SK-N-MC (cell line): ENCODE measurements around the gene ZSCAN12.
"Not testable (repeated sequence)": the region's sequence is repeated elsewhere in the genome, so short reads cannot be mapped to it uniquely, and the experiment has no call there.

Source experiments
- DNase-seq: peaks from one replicate; pipeline ENCODE4 v3.0.0-alpha.2; 2011; ENCODE audit warnings: low read depth, low spot score
- H3K27ac ChIP-seq: fragments of 200-600 bp; sonication (generic); 2 replicates; pipeline ENCODE4 v1.5.1; 2016; ENCODE audit warnings: mixed run types
- H3K36me3 ChIP-seq: fragments of 200-600 bp; sonication (generic); 2 replicates; pipeline ENCODE4 v1.6.1; 2017; ENCODE audit warnings: antibody characterized with exemption, low read length, mixed read lengths; ENCODE audit not compliant: insufficient read depth
- H3K4me3 ChIP-seq: fragments of 200-600 bp; sonication (generic); 2 replicates; pipeline ENCODE4 v1.5.1; 2016
- H3K9ac ChIP-seq: fragments of 200-600 bp; sonication (generic); 2 replicates; pipeline ENCODE4 v1.8.0; 2017; ENCODE audit warnings: mixed run types, mixed read lengths; ENCODE audit not compliant: insufficient read length
- H3K9me3 ChIP-seq: fragments of 200-600 bp; sonication (generic); 2 replicates; pipeline ENCODE4 v1.6.1; 2017; ENCODE audit warnings: low read depth, mild to moderate bottlenecking, antibody characterized with exemption, low read length, moderate library complexity, mixed read lengths
- EZH2 ChIP-seq: fragments of 200-600 bp; sonication (generic); IDR thresholded peaks from one replicate; pipeline ENCODE4 v1.6.1; 2017; ENCODE audit warnings: antibody characterized with exemption
- FOXP2 ChIP-seq: optimal IDR thresholded peaks from 2 replicates; pipeline ENCODE3; 2011; ENCODE audit warnings: mild to moderate bottlenecking, moderate library complexity; ENCODE audit not compliant: insufficient read depth; ENCODE audit errors: extremely low read length, control extremely low read depth
- POLR2AphosphoS5 ChIP-seq: IDR thresholded peaks from 2 replicates; pipeline ENCODE4 v1.6.1; 2012; ENCODE audit warnings: mild to moderate bottlenecking, low read depth, low read length, borderline replicate concordance

ZSCAN12 gene

DNA sequence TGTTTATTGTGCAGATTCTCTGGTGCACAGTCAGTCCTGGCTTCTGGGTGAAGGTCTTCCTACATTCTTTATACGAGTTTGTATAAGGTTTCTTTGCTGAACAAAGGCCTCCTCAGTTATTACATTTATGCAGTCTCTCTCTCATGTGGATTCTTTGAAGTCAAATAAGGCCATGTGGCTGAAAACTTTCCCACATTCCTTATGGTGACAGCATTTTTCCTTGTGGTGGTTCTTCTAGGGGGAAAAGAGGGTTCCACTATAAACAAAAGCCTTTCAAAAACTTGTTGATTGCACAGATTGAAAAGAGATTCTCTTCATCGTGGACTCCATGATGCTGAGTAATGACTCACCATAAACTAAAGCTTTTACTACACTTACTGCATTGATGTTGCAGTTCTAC, 19.2 kb downstream of the ZSCAN12 start:
- TF ChIP-seq EZH2 (no peak), POLR2AphosphoS5 (no peak), FOXP2 (no peak)
- DNase-seq = no peak
- Histone ChIP-seq H3K27ac (no peak overlapping the region), H3K9ac (no peak overlapping the region), H3K9me3 (no peaks in the 10 kb centered on the region), H3K36me3 (no peaks in the 10 kb centered on the region), H3K4me3 (no peak overlapping the region)

DNA sequence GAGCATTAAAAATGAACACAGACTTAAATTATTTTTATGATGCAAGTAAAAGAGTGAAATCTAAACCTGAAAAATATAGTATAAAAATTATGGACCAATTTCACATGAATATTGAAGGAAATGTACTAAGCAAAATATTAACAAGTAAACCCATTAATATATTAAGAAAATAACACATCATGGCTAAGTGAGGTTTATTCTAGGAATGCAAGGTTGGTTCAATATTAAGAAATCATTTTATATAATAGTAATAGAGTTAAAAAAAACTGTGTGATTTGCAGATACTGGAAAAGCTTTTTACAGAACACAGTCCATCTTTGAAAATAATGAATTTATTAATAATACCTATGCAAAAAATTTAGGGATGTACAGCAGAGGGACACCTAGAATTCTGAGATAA, 20.9 kb downstream of the ZSCAN12 start:
- Histone ChIP-seq H3K9ac (no peak overlapping the region), H3K4me3 (no peak overlapping the region), H3K27ac (no peak overlapping the region), H3K36me3 (no peaks in the 10 kb centered on the region), H3K9me3 (no peaks in the 10 kb centered on the region)
- no peak for DNase-seq
- TF ChIP-seq POLR2AphosphoS5 = no peak
- no peak for TF ChIP-seq EZH2
- TF ChIP-seq FOXP2 = no peak

DNA sequence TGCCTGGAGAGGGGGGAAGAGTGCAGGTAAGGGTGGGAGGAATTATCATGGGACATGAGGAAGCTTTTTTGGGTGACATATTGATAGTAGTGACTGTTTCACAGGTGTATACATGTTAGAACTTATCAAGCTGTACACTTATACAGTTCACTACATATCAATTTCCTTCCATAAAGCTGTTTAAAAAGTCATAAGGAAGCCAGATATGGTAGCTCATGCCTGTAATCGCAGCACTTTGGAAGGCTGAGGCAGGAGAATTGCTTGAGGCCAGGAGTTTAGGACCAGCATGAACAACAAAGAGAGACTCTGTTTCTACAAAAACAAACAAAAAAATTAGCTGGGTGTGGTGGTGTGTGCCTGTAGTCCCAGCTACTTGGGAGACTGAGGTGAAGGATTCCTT, 21.7 kb downstream of the ZSCAN12 start:
- Histone ChIP-seq H3K9ac (no peak overlapping the region), H3K4me3 (no peak overlapping the region), H3K36me3 (no peaks in the 10 kb centered on the region), H3K9me3 (no peaks in the 10 kb centered on the region), H3K27ac (no peak overlapping the region)
- no peak for DNase-seq
- TF ChIP-seq EZH2 (no peak), FOXP2 (no peak), POLR2AphosphoS5 (no peak)

GRCh38 chr6:28373925-28374324, 25.6 kb downstream of the ZSCAN12 start:
- Histone ChIP-seq H3K36me3 (no peaks in the 10 kb centered on the region), H3K4me3 (no peak overlapping the region), H3K27ac (no peak overlapping the region), H3K9ac (no peak overlapping the region), H3K9me3 (no peaks in the 10 kb centered on the region)
- no peak for TF ChIP-seq POLR2AphosphoS5
- TF ChIP-seq EZH2 = no peak
- no peak for TF ChIP-seq FOXP2
- no peak for DNase-seq

GRCh38 chr6:28371706-28372451, 27.7 kb downstream of the ZSCAN12 start:
- Histone ChIP-seq H3K9ac (no peak overlapping the region), H3K27ac (no peak overlapping the region), H3K4me3 (no peak overlapping the region), H3K36me3 (no peaks in the 10 kb centered on the region), H3K9me3 (no peaks in the 10 kb centered on the region)
- DNase-seq = no peak
- TF ChIP-seq POLR2AphosphoS5 (no peak), EZH2 (no peak), FOXP2 (no peak)

DNA sequence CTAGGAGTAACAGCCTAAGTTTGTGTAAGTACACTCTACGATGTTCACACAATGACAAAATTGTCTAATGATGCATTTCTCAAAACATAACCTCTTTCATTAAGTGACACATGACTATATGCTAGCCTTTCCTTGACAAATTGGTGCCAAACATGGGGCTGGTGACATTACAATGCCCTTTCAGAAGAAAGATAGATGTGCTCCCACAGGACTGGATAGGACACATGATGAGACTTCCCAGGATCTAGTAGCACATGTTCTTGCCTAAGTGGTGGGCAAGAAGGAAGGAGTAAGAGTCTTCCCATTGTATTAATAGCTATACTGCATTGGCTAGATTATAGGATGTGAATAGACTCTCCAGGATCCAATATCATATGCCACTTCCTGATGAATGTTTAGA, 28.3 kb downstream of the ZSCAN12 start:
- H3K4me3 ChIP-seq = no peak overlapping the region
- H3K27ac ChIP-seq = no peak overlapping the region
- no peak overlapping the region for H3K9ac ChIP-seq
- no peaks in the 10 kb centered on the region for H3K9me3 ChIP-seq
- no peak for DNase-seq
- TF ChIP-seq POLR2AphosphoS5 (no peak), EZH2 (no peak), FOXP2 (no peak)
- no peaks in the 10 kb centered on the region; the same call in 1 of the 2 replicates for H3K36me3 ChIP-seq

DNA sequence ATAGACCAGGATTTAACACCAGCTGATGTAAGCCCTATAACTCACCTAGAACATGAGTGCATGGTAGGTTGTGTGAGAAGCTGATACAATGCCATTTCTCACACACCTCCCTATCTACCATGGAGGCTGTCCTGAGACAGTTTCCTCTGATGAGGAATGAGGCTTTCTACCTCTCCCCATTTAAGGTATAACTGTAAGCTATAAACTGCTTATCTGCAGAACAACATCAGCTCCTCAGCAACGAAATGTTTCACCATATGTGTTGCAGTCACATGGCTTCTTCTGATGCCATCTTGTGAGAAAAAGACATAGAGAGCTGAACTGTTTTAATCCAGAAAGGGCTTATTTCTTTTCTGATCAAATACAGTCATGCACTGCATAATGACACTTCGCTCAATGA, 29.1 kb downstream of the ZSCAN12 start:
- DNase-seq = no peak
- Histone ChIP-seq H3K36me3 (peaks cover 4% of the 10 kb centered on the region), H3K9ac (no peak overlapping the region), H3K27ac (no peak overlapping the region), H3K4me3 (no peak overlapping the region), H3K9me3 (no peaks in the 10 kb centered on the region)
- no peak for TF ChIP-seq FOXP2
- no peak for TF ChIP-seq POLR2AphosphoS5
- no peak for TF ChIP-seq EZH2

DNA sequence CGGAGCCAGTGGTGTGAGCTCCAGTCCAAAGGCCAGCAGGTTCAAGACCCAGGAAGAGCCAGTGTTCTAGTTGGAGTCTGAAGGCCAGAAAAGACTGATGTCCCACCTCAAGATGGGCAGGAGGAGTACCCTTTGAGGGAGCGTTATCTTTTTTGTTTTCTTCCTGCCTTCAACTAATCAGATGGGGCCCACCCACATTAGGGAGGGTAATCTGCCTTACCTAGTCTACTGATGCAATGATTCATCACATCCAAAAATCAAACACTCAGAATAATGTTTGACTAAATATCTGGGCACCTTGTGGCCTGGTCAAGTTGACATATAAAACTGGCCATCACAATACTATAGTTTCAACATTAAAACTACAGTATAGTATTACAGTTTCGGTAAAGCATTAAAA, 30.1 kb downstream of the ZSCAN12 start:
- DNase-seq = no peak
- Histone ChIP-seq H3K9ac (no peak overlapping the region), H3K36me3 (peaks cover 10% of the 10 kb centered on the region), H3K27ac (no peak overlapping the region), H3K9me3 (no peaks in the 10 kb centered on the region), H3K4me3 (no peak overlapping the region)
- no peak for TF ChIP-seq POLR2AphosphoS5
- TF ChIP-seq EZH2 = no peak
- no peak for TF ChIP-seq FOXP2

DNA sequence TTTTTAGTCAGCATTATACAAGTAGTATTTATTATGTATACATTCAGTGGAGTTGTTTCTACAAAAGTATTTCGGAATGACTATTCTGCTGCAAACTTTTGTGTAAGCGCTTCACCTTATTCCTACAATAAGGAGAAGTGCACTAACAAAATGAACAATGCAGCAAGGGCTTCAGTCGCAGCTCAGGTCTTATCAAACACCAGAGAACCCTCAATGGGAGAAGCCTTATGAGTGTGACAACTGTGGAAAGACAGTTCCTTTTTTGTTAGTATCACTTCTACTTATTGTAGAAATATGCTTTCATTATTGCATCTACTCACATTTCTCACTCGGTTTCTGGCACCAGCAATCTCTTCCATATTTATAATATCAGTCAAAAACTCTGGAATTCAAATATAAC, 31.0 kb downstream of the ZSCAN12 start:
- no peak overlapping the region for H3K9ac ChIP-seq
- peaks cover 17% of the 10 kb centered on the region for H3K36me3 ChIP-seq
- DNase-seq = no peak
- H3K4me3 ChIP-seq = no peak overlapping the region
- no peak overlapping the region for H3K27ac ChIP-seq
- H3K9me3 ChIP-seq = no peaks in the 10 kb centered on the region
- no peak for TF ChIP-seq FOXP2
- TF ChIP-seq EZH2 = no peak
- no peak for TF ChIP-seq POLR2AphosphoS5

DNA sequence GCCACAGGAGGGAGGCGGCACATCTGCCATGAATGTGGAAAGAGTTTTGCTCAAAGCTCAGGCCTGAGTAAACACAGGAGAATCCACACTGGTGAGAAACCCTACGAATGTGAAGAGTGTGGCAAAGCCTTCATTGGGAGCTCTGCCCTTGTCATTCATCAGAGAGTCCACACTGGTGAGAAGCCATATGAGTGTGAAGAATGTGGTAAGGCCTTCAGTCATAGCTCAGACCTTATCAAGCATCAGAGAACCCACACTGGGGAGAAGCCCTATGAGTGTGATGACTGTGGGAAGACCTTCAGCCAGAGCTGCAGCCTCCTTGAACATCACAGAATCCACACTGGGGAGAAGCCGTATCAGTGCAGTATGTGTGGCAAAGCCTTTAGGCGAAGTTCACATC, 34.0 kb downstream of the ZSCAN12 start:
- not testable (repeated sequence) for H3K4me3 ChIP-seq, DNase-seq, H3K9me3 ChIP-seq, H3K27ac ChIP-seq, H3K9ac ChIP-seq
- peaks cover 17% of the 10 kb centered on the region for H3K36me3 ChIP-seq
